WTC11 (cell line): Measurements from ENCODE around the gene ZNF343. TPM values are rescaled to one million over a fixed set of nuclear protein-coding genes. Genes with fewer than 3 reads are reported as not detected.

Experiments
- ATAC-seq: fragments of 200-7000 bp; cut with Tn5 transposase; 2 replicates; pipeline ENCODE4 v1.10.0; 2021; ENCODE audit warnings: mild to moderate bottlenecking, moderate library complexity
- CTCF ChIA-PET: fragments of 300-600 bp; sonication (Branson Sonifier 250); formaldehyde crosslinking; loops from one replicate; lab custom pipeline; 2021; ENCODE audit warnings: antibody characterized with exemption; lab: Charles Lee
- POLR2A ChIA-PET: fragments of 350-600 bp; sonication (Branson Sonifier 250); formaldehyde crosslinking; loops from one replicate; lab custom pipeline; 2021; ENCODE audit warnings: antibody characterized with exemption; lab: Charles Lee
- DNase-seq: peaks from one replicate; pipeline ENCODE4 v3.0.0; 2021; ENCODE audit warnings: low spot score
- H3K27ac Mint-ChIP-seq: 2 replicates; pipeline ENCODE4 v1.8.0; 2021; ENCODE audit warnings: mixed read lengths
- H3K27me3 Mint-ChIP-seq: 2 replicates; pipeline ENCODE4 v1.8.0; 2021; ENCODE audit warnings: low read depth, mild to moderate bottlenecking, moderate library complexity, mixed read lengths
- H3K36me3 Mint-ChIP-seq: 2 replicates; pipeline ENCODE4 v1.8.0; 2021; ENCODE audit warnings: mixed read lengths
- H3K4me1 Mint-ChIP-seq: 2 replicates; pipeline ENCODE4 v1.8.0; 2022; ENCODE audit warnings: mixed read lengths
- H3K4me3 Mint-ChIP-seq: 2 replicates; pipeline ENCODE4 v1.8.0; 2021; ENCODE audit warnings: mild to moderate bottlenecking, moderate library complexity, mixed read lengths
- H3K9me3 Mint-ChIP-seq: 2 replicates; pipeline ENCODE4 v1.8.0; 2021; ENCODE audit warnings: mixed read lengths
- ATF3 ChIP-seq: sonication (generic); formaldehyde crosslinking; conservative IDR thresholded peaks from 2 replicates; pipeline ENCODE4 v1.8.1; 2022; ENCODE audit warnings: mild to moderate bottlenecking, missing genetic modification reagents
- CBFB ChIP-seq: sonication (generic); formaldehyde crosslinking; IDR thresholded peaks from 2 replicates; pipeline ENCODE4 v1.8.1; 2022; ENCODE audit warnings: mild to moderate bottlenecking, low read depth, missing genetic modification reagents
- CTCF ChIP-seq: fragments of 200-600 bp; IDR thresholded peaks from 2 replicates; pipeline ENCODE4 v1.8.0; 2022; ENCODE audit warnings: antibody characterized with exemption
- E2F1 ChIP-seq: sonication (generic); formaldehyde crosslinking; IDR thresholded peaks from 2 replicates; pipeline ENCODE4 v1.8.0; 2022; ENCODE audit warnings: mild to moderate bottlenecking, missing genetic modification reagents
- ETV6 ChIP-seq: sonication (generic); formaldehyde crosslinking; IDR thresholded peaks from 2 replicates; pipeline ENCODE4 v1.8.1; 2022; ENCODE audit warnings: mild to moderate bottlenecking, missing genetic modification reagents
- FOXK1 ChIP-seq: sonication (generic); formaldehyde crosslinking; IDR thresholded peaks from 2 replicates; pipeline ENCODE4 v1.8.0; 2022; ENCODE audit warnings: mild to moderate bottlenecking, moderate library complexity, missing genetic modification reagents
- GABPB1 ChIP-seq: sonication (generic); formaldehyde crosslinking; IDR thresholded peaks from 2 replicates; pipeline ENCODE4 v1.8.1; 2023; ENCODE audit warnings: mild to moderate bottlenecking, missing genetic modification reagents
- GTF2I ChIP-seq: fragments of 250-450 bp; sonication (Bioruptor Pico); conservative IDR thresholded peaks from 2 replicates; pipeline ENCODE4 v1.4.0; 2021; ENCODE audit warnings: mild to moderate bottlenecking
- HMGA2 ChIP-seq: fragments of 250-450 bp; sonication (Bioruptor Pico); IDR thresholded peaks from 2 replicates; pipeline ENCODE4 v1.4.0; 2021; ENCODE audit warnings: mild to moderate bottlenecking, moderate library complexity
- NFATC4 ChIP-seq: fragments of 250-450 bp; sonication (Bioruptor Pico); IDR thresholded peaks from 2 replicates; pipeline ENCODE4 v1.9.0; 2021; ENCODE audit warnings: mild to moderate bottlenecking
- NR2C2 ChIP-seq: sonication (generic); formaldehyde crosslinking; IDR thresholded peaks from 2 replicates; pipeline ENCODE4 v1.8.0; 2022; ENCODE audit warnings: mild to moderate bottlenecking, missing genetic modification reagents
- PRRX2 ChIP-seq: fragments of 250-450 bp; sonication (Bioruptor Pico); IDR thresholded peaks from 2 replicates; pipeline ENCODE4 v1.8.0; 2021; ENCODE audit warnings: mild to moderate bottlenecking
- SP1 ChIP-seq: sonication (generic); formaldehyde crosslinking; conservative IDR thresholded peaks from 2 replicates; pipeline ENCODE4 v1.8.1; 2022; ENCODE audit warnings: missing genetic modification reagents
- TCF7 ChIP-seq: sonication (generic); formaldehyde crosslinking; IDR thresholded peaks from 2 replicates; pipeline ENCODE4 v1.8.0; 2022; ENCODE audit warnings: mild to moderate bottlenecking, low read depth, missing genetic modification reagents, moderate library complexity
- ZNF138 ChIP-seq: sonication (generic); formaldehyde crosslinking; conservative IDR thresholded peaks from 2 replicates; pipeline ENCODE4 v1.8.1; 2022; ENCODE audit warnings: mild to moderate bottlenecking, moderate library complexity, missing genetic modification reagents
- ZNF281 ChIP-seq: sonication (generic); formaldehyde crosslinking; IDR thresholded peaks from 2 replicates; pipeline ENCODE4 v1.8.0; 2023; ENCODE audit warnings: mild to moderate bottlenecking, missing genetic modification reagents
- ZNF317 ChIP-seq: sonication (generic); formaldehyde crosslinking; IDR thresholded peaks from 2 replicates; pipeline ENCODE4 v1.8.1; 2023; ENCODE audit warnings: low read depth, mild to moderate bottlenecking, moderate library complexity, missing genetic modification reagents, borderline replicate concordance
- ZNF671 ChIP-seq: fragments of 250-450 bp; sonication (Bioruptor Pico); IDR thresholded peaks from 2 replicates; pipeline ENCODE4 v1.8.0; 2021; ENCODE audit warnings: mild to moderate bottlenecking
- total RNA-seq: library from RNA; stranded (reverse); gene quantifications from 3 replicates; pipeline ENCODE4 v1.2.3, GENCODE V29; 2021

ZNF343 gene
- total RNA-seq, 1 experiment from 2014 or later, result 7.6 TPM

GRCh38 chr20:2518096-2518495 lies 9.4 kb upstream of the ZNF343 start (continued):
- TF ChIP-seq CTCF (no peak), FOXK1 (CRISPR knock-in tag) (no peak), NFATC4 (no peak), ZNF138 (CRISPR knock-in tag) (no peak), NR2C2 (CRISPR knock-in tag) (no peak)
- TF ChIP-seq, all 79 proteins: peak for 0

GRCh38 chr20:2516399-2516798 lies 7.7 kb upstream of the ZNF343 start:
- no peak overlapping the region for H3K4me3 Mint-ChIP-seq
- TF ChIP-seq ZNF281 (CRISPR knock-in tag), result no peak
- TF ChIP-seq, all 79 proteins: peak for 0
- ChIA-PET CTCF (no interaction called here), POLR2A (no interaction called here)
- Mint-ChIP-seq H3K36me3 (no peaks in the 10 kb centered on the region), H3K27me3 (peaks cover 31% of the 10 kb centered on the region), H3K27ac (no peak overlapping the region), H3K4me1 (no peaks in the 10 kb centered on the region), H3K9me3 (no peaks in the 10 kb centered on the region)
- no peak for ATAC-seq
- DNase-seq, result no peak

- CTCF ChIA-PET, result interaction anchor here (1.5 kb wide), 2 partner anchors 9 to 74 kb away, joined by 4 to 6 read pairs; no protein-coding TSS in a partner anchor
- peaks cover 22% of the 10 kb centered on the region for H3K27me3 Mint-ChIP-seq
These were observed 6.5 kb upstream of the ZNF343 start for GRCh38 chr20:2515203-2515602.

GRCh38 chr20:2509794-2510193 lies 1.1 kb upstream of the ZNF343 start:
- H3K27ac Mint-ChIP-seq, result no peak overlapping the region
- H3K4me3 Mint-ChIP-seq, result peak overlapping the region; percentile 33; the same call in 1 of the 2 replicates

More at GRCh38 chr20:2515203-2515602, 6.5 kb upstream of the ZNF343 start:
- ATAC-seq, result no peak
- no peak for TF ChIP-seq GABPB1 (CRISPR knock-in tag)
- TF ChIP-seq ZNF671, result no peak
- no peak for TF ChIP-seq E2F1 (CRISPR knock-in tag)
- no peak for TF ChIP-seq PRRX2 (CRISPR knock-in tag)
- no peak for TF ChIP-seq GTF2I (CRISPR knock-in tag)
- no peak for TF ChIP-seq CBFB (CRISPR knock-in tag)
- TF ChIP-seq ETV6, result no peak
- TF ChIP-seq HMGA2 (CRISPR knock-in tag), result no peak
- TF ChIP-seq ATF3 (CRISPR knock-in tag), result no peak
- no peak for TF ChIP-seq TCF7 (CRISPR knock-in tag)
- TF ChIP-seq, all 79 proteins: peak for 0
- Mint-ChIP-seq H3K27ac (no peak overlapping the region), H3K4me3 (no peak overlapping the region), H3K9me3 (no peaks in the 10 kb centered on the region), H3K36me3 (no peaks in the 10 kb centered on the region), H3K4me1 (no peaks in the 10 kb centered on the region)
- no peak for DNase-seq
- POLR2A ChIA-PET, result no interaction called here

More at GRCh38 chr20:2509794-2510193, 1.1 kb upstream of the ZNF343 start:
- Mint-ChIP-seq H3K27me3 (peaks cover 32% of the 10 kb centered on the region), H3K9me3 (no peaks in the 10 kb centered on the region), H3K4me1 (peaks cover 7% of the 10 kb centered on the region), H3K36me3 (no peaks in the 10 kb centered on the region)
- POLR2A ChIA-PET, result no interaction called here
- CTCF ChIA-PET, result interaction anchor here (1.1 to 3.9 kb wide), 2 partner anchors 12 to 14 kb away, joined by 5 to 27 read pairs; no protein-coding TSS in a partner anchor
- DNase-seq, result no peak
- no peak for TF ChIP-seq SP1 (CRISPR knock-in tag)
- no peak for TF ChIP-seq ZNF317
- ATAC-seq, result no peak
